ENCODE data around the gene DRG2. TPM values are rescaled to one million over a fixed set of nuclear protein-coding genes. Genes with fewer than 3 reads are reported as not detected.

DRG2 gene
- total and polyA plus RNA-seq, 10 of the 15 experiments (the other 5 are each of a cell fraction or from before 2014, with no cell fraction given): 9.1 to 64.8 (median 45.7) TPM

GRCh38 chr17:18084256-18084655 is 3.5 kb upstream of the DRG2 start:
- Histone ChIP-seq H4K20me1 (ENCODE audit: control insufficient read depth, insufficient read depth) (no peaks in the 10 kb centered on the region), H3K9ac (ENCODE audit: control insufficient read depth, insufficient read depth, low read length) (no peak overlapping the region)
- no peak for FAIRE-seq

GRCh38 chr17:18089613-18090012 is 1.9 kb downstream of the DRG2 start:
- in situ Hi-C loops (cut with MboI) (no loop called here), intact Hi-C loops (cut with micrococcal nuclease; ENCODE audit: unreplicated experiment) (no loop called here)
- no peaks in the 10 kb centered on the region for H3K27me3 ChIP-seq (replicated peaks in 1 of 2; ENCODE audit: control insufficient read depth in 2 of 2, insufficient read depth in 2 of 2, low read length in 1 of 2)
- H2AFZ ChIP-seq (ENCODE audit: control insufficient read depth, low read depth, low read length): no peak overlapping the region
- H3K4me2 ChIP-seq (ENCODE audit: control insufficient read depth, insufficient read depth): peak overlapping the region; percentile 48
- peak overlapping the region; percentile 25; the same call in 1 of the 2 replicates for H3K4me3 ChIP-seq
- no peaks in the 10 kb centered on the region for H3K9me3 ChIP-seq (replicated peaks; ENCODE audit: control insufficient read depth, insufficient read depth, low read length)
- CTCF ChIA-PET: no interaction called here
- TF ChIP-seq FOXK2 (IDR thresholded peaks at IDR 0.05): no peak
- no peak for TF ChIP-seq MXI1 (IDR thresholded peaks at IDR 0.05; ENCODE audit: low read depth, low read length)
- no peak for TF ChIP-seq LARP7 (IDR thresholded peaks at IDR 0.05)
- TF ChIP-seq FOS (IDR thresholded peaks at IDR 0.05; ENCODE audit: borderline replicate concordance, extremely low read depth, insufficient read length): no peak
- TF ChIP-seq RAD51 (IDR thresholded peaks at IDR 0.05): no peak
- TF ChIP-seq JUNB (IDR thresholded peaks at IDR 0.05): no peak
- TF ChIP-seq SIN3A (IDR thresholded peaks at IDR 0.05; ENCODE audit: low read depth, low read length): no peak
- H3K27ac ChIP-seq (ENCODE audit: control insufficient read depth, insufficient read depth): no peak overlapping the region
- no peaks in the 10 kb centered on the region for H3K4me1 ChIP-seq (ENCODE audit: control insufficient read depth, insufficient read depth, low read length)
- SMC1A ChIA-PET (ENCODE audit: uncharacterized antibody, unreplicated experiment): interaction anchor here (1.5 kb wide), 1 partner anchor 96 kb away, joined by 5 read pairs; no protein-coding TSS in a partner anchor
- DNase-seq (ENCODE audit: low read depth, low spot score) (no peak), ATAC-seq (no peak), FAIRE-seq (no peak)
- BruUV-seq (replicated peaks): no TSS peak
- RAD21 ChIA-PET (ENCODE audit: unreplicated experiment): no interaction called here
- no peaks in the 10 kb centered on the region for H4K20me1 ChIP-seq (ENCODE audit: control insufficient read depth, insufficient read depth)
- no peak overlapping the region for H3K9ac ChIP-seq (ENCODE audit: control insufficient read depth, insufficient read depth, low read length)
- WGBS (ENCODE audit: insufficient coverage, insufficient replicate concordance, low lambda C conversion rate, missing lambda C conversion rate): 90% methylated on average over 2 of the region's 2 CpGs
- peaks cover 0 to 7% of the 10 kb centered on the region in 2 experiments; a peak in 2 of 4 replicates for H3K36me3 ChIP-seq (ENCODE audit: control insufficient read depth in 2 of 2, insufficient read depth in 2 of 2, low read length in 1 of 2)
- peaks cover 26% of the 10 kb centered on the region for H3K79me2 ChIP-seq (ENCODE audit: control insufficient read depth, insufficient read depth, low read length)
- POLR2A ChIA-PET: interaction anchor here (0.5 kb wide), 1 partner anchor 21 kb away, joined by 5 read pairs; no protein-coding TSS in a partner anchor

More at GRCh38 chr17:18084256-18084655, 3.5 kb upstream of the DRG2 start:
- Histone ChIP-seq H3K4me2 (ENCODE audit: control insufficient read depth, insufficient read depth) (no peak overlapping the region), H2AFZ (ENCODE audit: control insufficient read depth, low read depth, low read length) (no peak overlapping the region), H3K79me2 (ENCODE audit: control insufficient read depth, insufficient read depth, low read length) (peaks cover 17% of the 10 kb centered on the region), H3K4me1 (ENCODE audit: control insufficient read depth, insufficient read depth, low read length) (no peaks in the 10 kb centered on the region), H3K27me3 (replicated peaks in 1 of 2; ENCODE audit: control insufficient read depth in 2 of 2, insufficient read depth in 2 of 2, low read length in 1 of 2) (no peaks in the 10 kb centered on the region), H3K9me3 (replicated peaks; ENCODE audit: control insufficient read depth, insufficient read depth, low read length) (no peaks in the 10 kb centered on the region), H3K36me3 (ENCODE audit: control insufficient read depth in 2 of 2, insufficient read depth in 2 of 2, low read length in 1 of 2) (no peaks in the 10 kb centered on the region), H3K4me3 (no peak overlapping the region), H3K27ac (ENCODE audit: control insufficient read depth, insufficient read depth) (no peak overlapping the region)
- WGBS (ENCODE audit: insufficient coverage, insufficient replicate concordance, low lambda C conversion rate, missing lambda C conversion rate): 58% methylated on average over 4 of the region's 4 CpGs
- no peak for ATAC-seq
- intact Hi-C loops (cut with micrococcal nuclease; ENCODE audit: unreplicated experiment) (no loop called here), in situ Hi-C loops (cut with MboI) (loop anchor here (5.0 kb wide), 1 partner anchor 48 kb away; no protein-coding TSS in a partner anchor)
- ChIA-PET POLR2A (interaction anchor here (0.6 kb wide), 1 partner anchor 412 kb away, joined by 3 read pairs; no protein-coding TSS in a partner anchor), SMC1A (ENCODE audit: uncharacterized antibody, unreplicated experiment) (no interaction called here), RAD21 (ENCODE audit: unreplicated experiment) (no interaction called here), CTCF (no interaction called here)
- BruUV-seq (replicated peaks): no TSS peak
- DNase-seq (ENCODE audit: low read depth, low spot score): no peak
- TF ChIP-seq RUNX3 (IDR thresholded peaks at IDR 0.05; ENCODE audit: low read length) (no peak), RFX5 (IDR thresholded peaks at IDR 0.05; ENCODE audit: low read depth, low read length) (no peak)
